ENCODE results near the gene VIM. TPM values are rescaled to one million over a fixed set of nuclear protein-coding genes. Genes with fewer than 3 reads are reported as not detected.

The VIM gene
- total and polyA plus RNA-seq, 2 experiments from 2014 or later, result 131 to 228 TPM

DNA sequence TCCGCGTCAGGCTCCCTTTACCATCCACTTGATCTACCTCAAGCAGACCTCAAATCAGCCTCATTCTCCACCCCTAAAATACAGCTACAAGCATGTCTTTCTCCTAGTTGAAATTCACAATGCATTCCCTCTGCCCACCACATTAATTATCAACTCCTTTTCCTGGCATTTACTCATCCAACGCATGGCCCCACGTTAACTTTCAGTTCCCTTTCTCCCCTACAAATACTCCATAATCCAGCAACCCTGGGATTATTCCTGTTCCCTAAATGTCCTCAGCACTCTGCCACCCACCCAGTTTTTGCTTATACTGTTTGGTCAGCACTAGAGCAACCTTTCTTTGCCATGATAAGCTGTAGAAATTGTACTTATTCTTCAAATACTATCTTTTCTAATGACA is 5.7 kb upstream of the VIM start:
- Mint-ChIP-seq H3K27ac (no peak overlapping the region), H3K9me3 (peaks cover 3% of the 10 kb centered on the region; the same call in 1 of the 3 replicates), H3K4me3 (no peak overlapping the region), H3K27me3 (ENCODE audit: insufficient read depth, low read depth, poor library complexity) (peaks cover 12% of the 10 kb centered on the region), H3K4me1 (peaks cover 20% of the 10 kb centered on the region), H3K36me3 (ENCODE audit: low read depth) (no peaks in the 10 kb centered on the region; the same call in 2 of the 3 replicates)
- 0 out of 2 replicates have a peak, but pooled peaks cover 3% of the 10 kb centered on the region for H3F3A ChIP-seq (replicated peaks; ENCODE audit: low read depth)
- H2AFZ ChIP-seq, result peak overlapping the region; percentile 30; the same call in 1 of the 2 replicates
- ATAC-seq (no peak), DNase-seq (ENCODE audit: low spot score) (no peak)
- no peaks in the 10 kb centered on the region for H4K20me1 ChIP-seq (replicated peaks; ENCODE audit: insufficient read depth)
- H3K27me3 ChIP-seq (ENCODE audit: insufficient read depth), result peaks cover 17% of the 10 kb centered on the region
- no peak overlapping the region for H3K27ac ChIP-seq (ENCODE audit: low read depth)
- H3K4me2 ChIP-seq, result no peak overlapping the region
- H3K4me3 ChIP-seq, result no peak overlapping the region
- H3K4me1 ChIP-seq (ENCODE audit: insufficient read depth), result peaks cover 14% of the 10 kb centered on the region; the same call in 1 of the 2 replicates
- no peaks in the 10 kb centered on the region for H3K9me2 ChIP-seq (ENCODE audit: insufficient read depth)
- no peaks in the 10 kb centered on the region for H3K79me2 ChIP-seq (replicated peaks; ENCODE audit: insufficient read depth)
- no peaks in the 10 kb centered on the region for H3K36me3 ChIP-seq (ENCODE audit: insufficient read depth)
- TF ChIP-seq EZH2phosphoT487 (IDR thresholded peaks at IDR 0.05; ENCODE audit: unreplicated experiment), result no peak
- TF ChIP-seq STAT1 (IDR thresholded peaks at IDR 0.05; ENCODE audit: unreplicated experiment), result no peak
- TF ChIP-seq, protein P1, sequence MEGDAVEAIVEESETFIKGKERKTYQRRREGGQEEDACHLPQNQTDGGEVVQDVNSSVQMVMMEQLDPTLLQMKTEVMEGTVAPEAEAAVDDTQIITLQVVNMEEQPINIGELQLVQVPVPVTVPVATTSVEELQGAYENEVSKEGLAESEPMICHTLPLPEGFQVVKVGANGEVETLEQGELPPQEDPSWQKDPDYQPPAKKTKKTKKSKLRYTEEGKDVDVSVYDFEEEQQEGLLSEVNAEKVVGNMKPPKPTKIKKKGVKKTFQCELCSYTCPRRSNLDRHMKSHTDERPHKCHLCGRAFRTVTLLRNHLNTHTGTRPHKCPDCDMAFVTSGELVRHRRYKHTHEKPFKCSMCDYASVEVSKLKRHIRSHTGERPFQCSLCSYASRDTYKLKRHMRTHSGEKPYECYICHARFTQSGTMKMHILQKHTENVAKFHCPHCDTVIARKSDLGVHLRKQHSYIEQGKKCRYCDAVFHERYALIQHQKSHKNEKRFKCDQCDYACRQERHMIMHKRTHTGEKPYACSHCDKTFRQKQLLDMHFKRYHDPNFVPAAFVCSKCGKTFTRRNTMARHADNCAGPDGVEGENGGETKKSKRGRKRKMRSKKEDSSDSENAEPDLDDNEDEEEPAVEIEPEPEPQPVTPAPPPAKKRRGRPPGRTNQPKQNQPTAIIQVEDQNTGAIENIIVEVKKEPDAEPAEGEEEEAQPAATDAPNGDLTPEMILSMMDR (conservative IDR thresholded peaks at IDR 0.05; ENCODE audit: low read depth in 2 of 2), result no peak
- no peak for TF ChIP-seq NANOG (IDR thresholded peaks at IDR 0.05; ENCODE audit: borderline replicate concordance)
- TF ChIP-seq, protein P2, sequence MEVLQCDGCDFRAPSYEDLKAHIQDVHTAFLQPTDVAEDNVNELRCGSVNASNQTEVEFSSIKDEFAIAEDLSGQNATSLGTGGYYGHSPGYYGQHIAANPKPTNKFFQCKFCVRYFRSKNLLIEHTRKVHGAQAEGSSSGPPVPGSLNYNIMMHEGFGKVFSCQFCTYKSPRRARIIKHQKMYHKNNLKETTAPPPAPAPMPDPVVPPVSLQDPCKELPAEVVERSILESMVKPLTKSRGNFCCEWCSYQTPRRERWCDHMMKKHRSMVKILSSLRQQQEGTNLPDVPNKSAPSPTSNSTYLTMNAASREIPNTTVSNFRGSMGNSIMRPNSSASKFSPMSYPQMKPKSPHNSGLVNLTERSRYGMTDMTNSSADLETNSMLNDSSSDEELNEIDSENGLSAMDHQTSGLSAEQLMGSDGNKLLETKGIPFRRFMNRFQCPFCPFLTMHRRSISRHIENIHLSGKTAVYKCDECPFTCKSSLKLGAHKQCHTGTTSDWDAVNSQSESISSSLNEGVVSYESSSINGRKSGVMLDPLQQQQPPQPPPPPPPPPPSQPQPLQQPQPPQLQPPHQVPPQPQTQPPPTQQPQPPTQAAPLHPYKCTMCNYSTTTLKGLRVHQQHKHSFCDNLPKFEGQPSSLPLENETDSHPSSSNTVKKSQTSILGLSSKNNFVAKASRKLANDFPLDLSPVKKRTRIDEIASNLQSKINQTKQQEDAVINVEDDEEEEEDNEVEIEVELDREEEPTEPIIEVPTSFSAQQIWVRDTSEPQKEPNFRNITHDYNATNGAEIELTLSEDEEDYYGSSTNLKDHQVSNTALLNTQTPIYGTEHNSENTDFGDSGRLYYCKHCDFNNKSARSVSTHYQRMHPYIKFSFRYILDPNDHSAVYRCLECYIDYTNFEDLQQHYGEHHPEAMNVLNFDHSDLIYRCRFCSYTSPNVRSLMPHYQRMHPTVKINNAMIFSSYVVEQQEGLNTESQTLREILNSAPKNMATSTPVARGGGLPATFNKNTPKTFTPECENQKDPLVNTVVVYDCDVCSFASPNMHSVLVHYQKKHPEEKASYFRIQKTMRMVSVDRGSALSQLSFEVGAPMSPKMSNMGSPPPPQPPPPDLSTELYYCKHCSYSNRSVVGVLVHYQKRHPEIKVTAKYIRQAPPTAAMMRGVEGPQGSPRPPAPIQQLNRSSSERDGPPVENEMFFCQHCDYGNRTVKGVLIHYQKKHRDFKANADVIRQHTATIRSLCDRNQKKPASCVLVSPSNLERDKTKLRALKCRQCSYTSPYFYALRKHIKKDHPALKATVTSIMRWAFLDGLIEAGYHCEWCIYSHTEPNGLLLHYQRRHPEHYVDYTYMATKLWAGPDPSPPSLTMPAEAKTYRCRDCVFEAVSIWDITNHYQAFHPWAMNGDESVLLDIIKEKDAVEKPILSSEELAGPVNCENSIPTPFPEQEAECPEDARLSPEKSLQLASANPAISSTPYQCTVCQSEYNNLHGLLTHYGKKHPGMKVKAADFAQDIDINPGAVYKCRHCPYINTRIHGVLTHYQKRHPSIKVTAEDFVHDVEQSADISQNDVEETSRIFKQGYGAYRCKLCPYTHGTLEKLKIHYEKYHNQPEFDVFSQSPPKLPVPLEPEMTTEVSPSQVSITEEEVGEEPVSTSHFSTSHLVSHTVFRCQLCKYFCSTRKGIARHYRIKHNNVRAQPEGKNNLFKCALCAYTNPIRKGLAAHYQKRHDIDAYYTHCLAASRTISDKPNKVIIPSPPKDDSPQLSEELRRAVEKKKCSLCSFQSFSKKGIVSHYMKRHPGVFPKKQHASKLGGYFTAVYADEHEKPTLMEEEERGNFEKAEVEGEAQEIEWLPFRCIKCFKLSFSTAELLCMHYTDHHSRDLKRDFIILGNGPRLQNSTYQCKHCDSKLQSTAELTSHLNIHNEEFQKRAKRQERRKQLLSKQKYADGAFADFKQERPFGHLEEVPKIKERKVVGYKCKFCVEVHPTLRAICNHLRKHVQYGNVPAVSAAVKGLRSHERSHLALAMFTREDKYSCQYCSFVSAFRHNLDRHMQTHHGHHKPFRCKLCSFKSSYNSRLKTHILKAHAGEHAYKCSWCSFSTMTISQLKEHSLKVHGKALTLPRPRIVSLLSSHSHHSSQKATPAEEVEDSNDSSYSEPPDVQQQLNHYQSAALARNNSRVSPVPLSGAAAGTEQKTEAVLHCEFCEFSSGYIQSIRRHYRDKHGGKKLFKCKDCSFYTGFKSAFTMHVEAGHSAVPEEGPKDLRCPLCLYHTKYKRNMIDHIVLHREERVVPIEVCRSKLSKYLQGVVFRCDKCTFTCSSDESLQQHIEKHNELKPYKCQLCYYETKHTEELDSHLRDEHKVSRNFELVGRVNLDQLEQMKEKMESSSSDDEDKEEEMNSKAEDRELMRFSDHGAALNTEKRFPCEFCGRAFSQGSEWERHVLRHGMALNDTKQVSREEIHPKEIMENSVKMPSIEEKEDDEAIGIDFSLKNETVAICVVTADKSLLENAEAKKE (CRISPR knock-in tag; IDR thresholded peaks at IDR 0.05), result no peak
- TF ChIP-seq, protein P3, sequence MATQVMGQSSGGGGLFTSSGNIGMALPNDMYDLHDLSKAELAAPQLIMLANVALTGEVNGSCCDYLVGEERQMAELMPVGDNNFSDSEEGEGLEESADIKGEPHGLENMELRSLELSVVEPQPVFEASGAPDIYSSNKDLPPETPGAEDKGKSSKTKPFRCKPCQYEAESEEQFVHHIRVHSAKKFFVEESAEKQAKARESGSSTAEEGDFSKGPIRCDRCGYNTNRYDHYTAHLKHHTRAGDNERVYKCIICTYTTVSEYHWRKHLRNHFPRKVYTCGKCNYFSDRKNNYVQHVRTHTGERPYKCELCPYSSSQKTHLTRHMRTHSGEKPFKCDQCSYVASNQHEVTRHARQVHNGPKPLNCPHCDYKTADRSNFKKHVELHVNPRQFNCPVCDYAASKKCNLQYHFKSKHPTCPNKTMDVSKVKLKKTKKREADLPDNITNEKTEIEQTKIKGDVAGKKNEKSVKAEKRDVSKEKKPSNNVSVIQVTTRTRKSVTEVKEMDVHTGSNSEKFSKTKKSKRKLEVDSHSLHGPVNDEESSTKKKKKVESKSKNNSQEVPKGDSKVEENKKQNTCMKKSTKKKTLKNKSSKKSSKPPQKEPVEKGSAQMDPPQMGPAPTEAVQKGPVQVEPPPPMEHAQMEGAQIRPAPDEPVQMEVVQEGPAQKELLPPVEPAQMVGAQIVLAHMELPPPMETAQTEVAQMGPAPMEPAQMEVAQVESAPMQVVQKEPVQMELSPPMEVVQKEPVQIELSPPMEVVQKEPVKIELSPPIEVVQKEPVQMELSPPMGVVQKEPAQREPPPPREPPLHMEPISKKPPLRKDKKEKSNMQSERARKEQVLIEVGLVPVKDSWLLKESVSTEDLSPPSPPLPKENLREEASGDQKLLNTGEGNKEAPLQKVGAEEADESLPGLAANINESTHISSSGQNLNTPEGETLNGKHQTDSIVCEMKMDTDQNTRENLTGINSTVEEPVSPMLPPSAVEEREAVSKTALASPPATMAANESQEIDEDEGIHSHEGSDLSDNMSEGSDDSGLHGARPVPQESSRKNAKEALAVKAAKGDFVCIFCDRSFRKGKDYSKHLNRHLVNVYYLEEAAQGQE (IDR thresholded peaks at IDR 0.05; ENCODE audit: unreplicated experiment), result no peak
- TF ChIP-seq JUNB (IDR thresholded peaks at IDR 0.05; ENCODE audit: unreplicated experiment), result no peak
- TF ChIP-seq, protein P4, sequence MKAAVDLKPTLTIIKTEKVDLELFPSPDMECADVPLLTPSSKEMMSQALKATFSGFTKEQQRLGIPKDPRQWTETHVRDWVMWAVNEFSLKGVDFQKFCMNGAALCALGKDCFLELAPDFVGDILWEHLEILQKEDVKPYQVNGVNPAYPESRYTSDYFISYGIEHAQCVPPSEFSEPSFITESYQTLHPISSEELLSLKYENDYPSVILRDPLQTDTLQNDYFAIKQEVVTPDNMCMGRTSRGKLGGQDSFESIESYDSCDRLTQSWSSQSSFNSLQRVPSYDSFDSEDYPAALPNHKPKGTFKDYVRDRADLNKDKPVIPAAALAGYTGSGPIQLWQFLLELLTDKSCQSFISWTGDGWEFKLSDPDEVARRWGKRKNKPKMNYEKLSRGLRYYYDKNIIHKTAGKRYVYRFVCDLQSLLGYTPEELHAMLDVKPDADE (IDR thresholded peaks at IDR 0.05), result no peak
- TF ChIP-seq ZNF114 (CRISPR knock-in tag; IDR thresholded peaks at IDR 0.05), result no peak
- no peak for TF ChIP-seq ZNF331 (CRISPR knock-in tag; IDR thresholded peaks at IDR 0.05; ENCODE audit: low read depth)
- no peak for TF ChIP-seq POLR2AphosphoS5 (IDR thresholded peaks at IDR 0.05; ENCODE audit: low read depth)
- TF ChIP-seq EZH2 (IDR thresholded peaks at IDR 0.05; ENCODE audit: low read depth, unreplicated experiment), result no peak
- TF ChIP-seq CREB1 (CRISPR knock-in tag; IDR thresholded peaks at IDR 0.05; ENCODE audit: low read depth), result no peak
